Smooth muscle cell (in vitro differentiated cells): ENCODE data around the gene SDK1. TPM values are rescaled to one million over a fixed set of nuclear protein-coding genes. Genes with fewer than 3 reads are reported as not detected.

Experiments used
- DNase-seq: peaks from one replicate; lab custom pipeline; 2025; ENCODE audit not compliant: unreplicated experiment; lab: John Stamatoyannopoulos, UW
- H2AFZ ChIP-seq: fragments of 200-600 bp; sonication (generic); 2 replicates; pipeline ENCODE4 v1.6.0; 2016; ENCODE audit warnings: antibody characterized with exemption, low read depth, mild to moderate bottlenecking
- H3F3A ChIP-seq: fragments of 200-600 bp; sonication (generic); 2 replicates; pipeline ENCODE4 v1.6.0; 2017; ENCODE audit warnings: antibody characterized with exemption, low read depth
- H3K27ac ChIP-seq: fragments of 200-600 bp; sonication (generic); 2 replicates; pipeline ENCODE4 v1.5.1; 2016; ENCODE audit warnings: low read depth, mild to moderate bottlenecking
- H3K27me3 ChIP-seq: fragments of 200-600 bp; sonication (generic); 2 replicates; pipeline ENCODE4 v1.6.1; 2016; ENCODE audit warnings: low read depth, mild to moderate bottlenecking
- H3K36me3 ChIP-seq: fragments of 200-600 bp; sonication (generic); 2 replicates; pipeline ENCODE4 v1.5.1; 2016; ENCODE audit warnings: low read depth
- H3K4me1 ChIP-seq: fragments of 200-600 bp; sonication (generic); 2 replicates; pipeline ENCODE4 v1.5.1; 2016; ENCODE audit warnings: low read depth
- H3K4me2 ChIP-seq: fragments of 200-600 bp; sonication (generic); 2 replicates; pipeline ENCODE4 v1.6.0; 2016; ENCODE audit warnings: mild to moderate bottlenecking
- H3K4me3 ChIP-seq: fragments of 200-600 bp; sonication (generic); 2 replicates; pipeline ENCODE4 v1.5.1; 2016; ENCODE audit warnings: mild to moderate bottlenecking
- H3K79me2 ChIP-seq: fragments of 200-600 bp; sonication (generic); 2 replicates; pipeline ENCODE4 v1.6.0; 2016; ENCODE audit warnings: low read depth, mild to moderate bottlenecking
- H3K9ac ChIP-seq: fragments of 200-600 bp; sonication (generic); 2 replicates; pipeline ENCODE4 v1.6.0; 2016; ENCODE audit warnings: low read depth
- H3K9me3 ChIP-seq: fragments of 200-600 bp; sonication (generic); replicated peaks from 2 replicates; pipeline ENCODE4 v1.5.1; 2016; ENCODE audit warnings: low read depth
- H4K20me1 ChIP-seq: fragments of 200-600 bp; sonication (generic); 2 replicates; pipeline ENCODE4 v1.6.0; 2016; ENCODE audit warnings: low read depth
- WGBS: methylation state at CpG from one replicate; pipeline ENCODE4 v1.1.7; 2016; ENCODE audit warnings: low lambda C conversion rate; 5-methylcytosine and 5-hydroxymethylcytosine counted together
- polyA plus RNA-seq: library from polyadenylated mRNA; unstranded; fragments of >200 nt; fragmentation: Nextera tagmentation; extraction: Ambion mirVana; gene quantifications from 2 replicates; pipeline ENCODE4 v1.2.1, GENCODE V29; 2016
- total RNA-seq: library from RNA; depleted of rRNA; stranded (reverse); fragments of >200 nt; gene quantifications from 2 replicates; pipeline ENCODE4 v1.2.3, GENCODE V29; 2014
- TF ChIP-seq, protein P1 (sequence below): fragments of 200-600 bp; sonication (generic); IDR thresholded peaks from 2 replicates; pipeline ENCODE4 v1.5.1; 2017; ENCODE audit warnings: borderline replicate concordance, mild to moderate bottlenecking, antibody characterized with exemption; ENCODE audit not compliant: insufficient read depth, poor library complexity, severe bottlenecking

SDK1 gene
- total and polyA plus RNA-seq, 2 experiments from 2014 or later = 1.1 to 2.5 TPM

- Histone ChIP-seq H4K20me1 (no peaks in the 10 kb centered on the region), H3K27me3 (no peaks in the 10 kb centered on the region), H3K4me1 (no peaks in the 10 kb centered on the region), H3K27ac (no peak overlapping the region), H3K4me2 (no peak overlapping the region), H3F3A (no peaks in the 10 kb centered on the region), H3K9me3 (no peaks in the 10 kb centered on the region), H2AFZ (no peak overlapping the region), H3K79me2 (no peaks in the 10 kb centered on the region), H3K9ac (no peak overlapping the region), H3K36me3 (no peaks in the 10 kb centered on the region), H3K4me3 (no peak overlapping the region)
- 94% methylated on average over 2 of the region's 2 CpGs for WGBS
- no peak for DNase-seq
- TF ChIP-seq, protein P1, sequence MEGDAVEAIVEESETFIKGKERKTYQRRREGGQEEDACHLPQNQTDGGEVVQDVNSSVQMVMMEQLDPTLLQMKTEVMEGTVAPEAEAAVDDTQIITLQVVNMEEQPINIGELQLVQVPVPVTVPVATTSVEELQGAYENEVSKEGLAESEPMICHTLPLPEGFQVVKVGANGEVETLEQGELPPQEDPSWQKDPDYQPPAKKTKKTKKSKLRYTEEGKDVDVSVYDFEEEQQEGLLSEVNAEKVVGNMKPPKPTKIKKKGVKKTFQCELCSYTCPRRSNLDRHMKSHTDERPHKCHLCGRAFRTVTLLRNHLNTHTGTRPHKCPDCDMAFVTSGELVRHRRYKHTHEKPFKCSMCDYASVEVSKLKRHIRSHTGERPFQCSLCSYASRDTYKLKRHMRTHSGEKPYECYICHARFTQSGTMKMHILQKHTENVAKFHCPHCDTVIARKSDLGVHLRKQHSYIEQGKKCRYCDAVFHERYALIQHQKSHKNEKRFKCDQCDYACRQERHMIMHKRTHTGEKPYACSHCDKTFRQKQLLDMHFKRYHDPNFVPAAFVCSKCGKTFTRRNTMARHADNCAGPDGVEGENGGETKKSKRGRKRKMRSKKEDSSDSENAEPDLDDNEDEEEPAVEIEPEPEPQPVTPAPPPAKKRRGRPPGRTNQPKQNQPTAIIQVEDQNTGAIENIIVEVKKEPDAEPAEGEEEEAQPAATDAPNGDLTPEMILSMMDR = no peak
Observed at GRCh38 chr7:3312583-3312982, 11.5 kb downstream of the SDK1 start.

GRCh38 chr7:3318874-3319273 lies 17.8 kb downstream of the SDK1 start:
- Histone ChIP-seq H3K9ac (no peak overlapping the region), H4K20me1 (no peaks in the 10 kb centered on the region), H3F3A (no peaks in the 10 kb centered on the region), H3K4me1 (no peaks in the 10 kb centered on the region), H3K79me2 (no peaks in the 10 kb centered on the region), H3K4me2 (no peak overlapping the region), H3K27ac (no peak overlapping the region), H3K27me3 (no peaks in the 10 kb centered on the region), H3K4me3 (no peak overlapping the region), H3K9me3 (no peaks in the 10 kb centered on the region), H3K36me3 (no peaks in the 10 kb centered on the region), H2AFZ (no peak overlapping the region)
- no peak for DNase-seq
- TF ChIP-seq, protein P1 = no peak
- WGBS = 61% methylated on average over 4 of the region's 4 CpGs

- H2AFZ ChIP-seq = no peak overlapping the region
- no peak for DNase-seq
- H3K9me3 ChIP-seq = no peaks in the 10 kb centered on the region
- WGBS = 90% methylated on average over 4 of the region's 4 CpGs
- TF ChIP-seq, protein P1 = no peak
- no peak overlapping the region for H3K4me2 ChIP-seq
- no peak overlapping the region for H3K27ac ChIP-seq
- H3K27me3 ChIP-seq = no peaks in the 10 kb centered on the region
- no peaks in the 10 kb centered on the region for H3K4me1 ChIP-seq
- H3K36me3 ChIP-seq = no peaks in the 10 kb centered on the region
- no peaks in the 10 kb centered on the region for H3F3A ChIP-seq
- no peaks in the 10 kb centered on the region for H4K20me1 ChIP-seq
- no peak overlapping the region for H3K9ac ChIP-seq
- no peak overlapping the region for H3K4me3 ChIP-seq
- H3K79me2 ChIP-seq = peaks cover 4% of the 10 kb centered on the region
Observed at GRCh38 chr7:3321206-3321605, 20.2 kb downstream of the SDK1 start.

- no peak overlapping the region for H3K9ac ChIP-seq
- no peaks in the 10 kb centered on the region for H4K20me1 ChIP-seq
- H3F3A ChIP-seq = no peaks in the 10 kb centered on the region
- H3K79me2 ChIP-seq = peaks cover 4% of the 10 kb centered on the region
- no peak overlapping the region for H2AFZ ChIP-seq
- no peak overlapping the region for H3K27ac ChIP-seq
- H3K4me3 ChIP-seq = no peak overlapping the region
- no peaks in the 10 kb centered on the region for H3K27me3 ChIP-seq
- no peak overlapping the region for H3K4me2 ChIP-seq
- DNase-seq = no peak
- 95% methylated on average over 3 of the region's 3 CpGs for WGBS
- H3K9me3 ChIP-seq = no peaks in the 10 kb centered on the region
- TF ChIP-seq, protein P1 = no peak
- H3K36me3 ChIP-seq = no peaks in the 10 kb centered on the region
- H3K4me1 ChIP-seq = no peaks in the 10 kb centered on the region
Observed at GRCh38 chr7:3321745-3322144, 20.7 kb downstream of the SDK1 start.
